ENCODE results near the gene GRM4. TPM values are rescaled to one million over a fixed set of nuclear protein-coding genes. Genes with fewer than 3 reads are reported as not detected.
A peak's percentile ranks its signal among the peaks of the same experiment; 100 is the strongest.

Gene GRM4
- total RNA-seq, 2 donors from 2014 or later: not detected

- Histone ChIP-seq H3K4me3 (no peak overlapping the region), H3K27me3 (replicated peaks; ENCODE audit: insufficient read depth) (no peaks in the 10 kb centered on the region), H3K9me3 (no peaks in the 10 kb centered on the region), H3K27ac (no peak overlapping the region), H3K4me1 (ENCODE audit: control insufficient read depth in 1 of 2, low read depth in 2 of 2) (peaks cover 0 to 6% of the 10 kb centered on the region in 2 donors), H3K36me3 (no peaks in the 10 kb centered on the region)
- no peak for DNase-seq (ENCODE audit: low spot score)
- no peak for ATAC-seq (ENCODE audit: insufficient number of reproducible peaks, low FRiP score, low read depth)
- no peak for TF ChIP-seq CTCF (IDR thresholded peaks at IDR 0.05)
Observed at GRCh38 chr6:34057790-34058189, 88.1 kb downstream of the GRM4 start.

- no peaks in the 10 kb centered on the region for H3K27me3 ChIP-seq (replicated peaks; ENCODE audit: insufficient read depth)
- no peak for ATAC-seq (ENCODE audit: insufficient number of reproducible peaks, low FRiP score, low read depth)
Observed at GRCh38 chr6:34057191-34057590, 88.7 kb downstream of the GRM4 start.

GRCh38 chr6:34056305-34057108 lies 89.4 kb downstream of the GRM4 start:
- Histone ChIP-seq H3K4me1 (ENCODE audit: control insufficient read depth in 1 of 2, low read depth in 2 of 2) (peaks cover 0 to 6% of the 10 kb centered on the region in 2 donors), H3K36me3 (no peaks in the 10 kb centered on the region), H3K4me3 (peak overlapping the region; percentile 50), H3K9me3 (no peaks in the 10 kb centered on the region), H3K27me3 (replicated peaks; ENCODE audit: insufficient read depth) (no peaks in the 10 kb centered on the region), H3K27ac (no peak overlapping the region)
- no peak for TF ChIP-seq CTCF (IDR thresholded peaks at IDR 0.05)
- DNase-seq (ENCODE audit: low spot score): no peak
- ATAC-seq (ENCODE audit: insufficient number of reproducible peaks, low FRiP score, low read depth): no peak

More at GRCh38 chr6:34057191-34057590, 88.7 kb downstream of the GRM4 start:
- Histone ChIP-seq H3K4me3 (no peak overlapping the region), H3K36me3 (no peaks in the 10 kb centered on the region), H3K27ac (no peak overlapping the region), H3K9me3 (no peaks in the 10 kb centered on the region), H3K4me1 (ENCODE audit: control insufficient read depth in 1 of 2, low read depth in 2 of 2) (peaks cover 0 to 6% of the 10 kb centered on the region in 2 donors)
- DNase-seq (ENCODE audit: low spot score): no peak
- TF ChIP-seq CTCF (IDR thresholded peaks at IDR 0.05): no peak

GRCh38 chr6:34055223-34055933 lies 90.5 kb downstream of the GRM4 start:
- Histone ChIP-seq H3K27ac (no peak overlapping the region), H3K9me3 (no peaks in the 10 kb centered on the region), H3K27me3 (replicated peaks; ENCODE audit: insufficient read depth) (no peaks in the 10 kb centered on the region), H3K36me3 (no peaks in the 10 kb centered on the region), H3K4me3 (no peak overlapping the region), H3K4me1 (ENCODE audit: control insufficient read depth in 1 of 2, low read depth in 2 of 2) (peaks cover 0 to 6% of the 10 kb centered on the region in 2 donors)
- TF ChIP-seq CTCF (IDR thresholded peaks at IDR 0.05): peak; percentile 52
- DNase-seq (ENCODE audit: low spot score) (no peak), ATAC-seq (ENCODE audit: insufficient number of reproducible peaks, low FRiP score, low read depth) (no peak)

- H3K4me1 ChIP-seq (ENCODE audit: control insufficient read depth in 1 of 2, low read depth in 2 of 2): peaks cover 0 to 6% of the 10 kb centered on the region in 2 donors
- DNase-seq (ENCODE audit: low spot score) (no peak), ATAC-seq (ENCODE audit: insufficient number of reproducible peaks, low FRiP score, low read depth) (no peak)
- H3K9me3 ChIP-seq: no peaks in the 10 kb centered on the region
- no peak for TF ChIP-seq CTCF (IDR thresholded peaks at IDR 0.05)
- no peak overlapping the region for H3K27ac ChIP-seq
- no peak overlapping the region for H3K4me3 ChIP-seq
- H3K36me3 ChIP-seq: no peaks in the 10 kb centered on the region
- H3K27me3 ChIP-seq (replicated peaks; ENCODE audit: insufficient read depth): no peaks in the 10 kb centered on the region
Observed at GRCh38 chr6:34053721-34054120, 92.2 kb downstream of the GRM4 start.

Data from thoracic aorta (tissue), 2 donors.